Mesodermal cell (in vitro differentiated cells): Measurements from ENCODE around the gene RMI2.
A peak's percentile ranks its signal among the peaks of the same experiment; 100 is the strongest.

Source experiments
- H3K27ac ChIP-seq: 2 replicates; pipeline ENCODE4 v1.7.0; 2013; ENCODE audit warnings: mild to moderate bottlenecking, low read depth, low read length, moderate library complexity; ENCODE audit not compliant: severe bottlenecking
- H3K36me3 ChIP-seq: 2 replicates; pipeline ENCODE4 v1.7.1; 2013; ENCODE audit warnings: mild to moderate bottlenecking, low read length, moderate library complexity; ENCODE audit not compliant: control insufficient read depth, insufficient read depth
- H3K4me1 ChIP-seq: one replicate; pipeline ENCODE4 v1.7.1; 2013; ENCODE audit warnings: mild to moderate bottlenecking, low read length; ENCODE audit not compliant: insufficient read depth, control insufficient read depth, poor library complexity, severe bottlenecking
- H3K4me3 ChIP-seq: 2 replicates; pipeline ENCODE4 v1.7.0; 2013; ENCODE audit warnings: low read length, control low read depth, mild to moderate bottlenecking; ENCODE audit not compliant: insufficient read depth, poor library complexity, severe bottlenecking; ENCODE audit errors: extremely low read depth
- H3K9me3 ChIP-seq: 2 replicates; pipeline ENCODE4 v1.7.1; 2013; ENCODE audit warnings: mild to moderate bottlenecking, low read length, moderate library complexity; ENCODE audit not compliant: control insufficient read depth
- WGBS, 2 experiments: methylation state at CpG; one replicate each; pipeline ENCODE4 v1.1.5; 2013; ENCODE audit warnings: missing lambda C conversion rate in 2 of 2; ENCODE audit not compliant: insufficient coverage in 2 of 2; 5-methylcytosine and 5-hydroxymethylcytosine counted together

Gene RMI2

DNA sequence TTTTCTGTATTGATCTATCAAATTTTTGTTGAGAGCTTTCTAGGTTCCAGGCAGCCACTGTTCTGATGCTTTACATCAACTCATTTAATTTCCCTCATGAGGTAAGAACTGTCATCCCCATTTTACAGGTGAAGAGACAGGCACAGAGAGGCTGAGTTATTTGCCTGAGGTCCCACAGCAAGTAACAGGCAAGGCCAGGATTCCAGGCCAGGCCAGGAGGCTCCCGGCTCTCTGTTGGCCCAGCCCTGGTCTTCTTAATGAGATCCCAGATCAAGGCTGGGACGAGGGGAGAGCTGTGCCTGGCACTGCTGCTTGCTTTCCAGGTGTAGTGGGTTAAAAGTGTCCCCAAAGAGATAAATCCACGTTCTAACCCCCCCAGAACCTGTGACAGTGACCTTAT is 22.4 kb upstream of the RMI2 start:
- H3K4me3 ChIP-seq: no peak overlapping the region
- WGBS, 2 experiments: 100% methylated on average over 1 to 2 of the region's 3 CpGs
- H3K36me3 ChIP-seq: no peaks in the 10 kb centered on the region
- peaks cover 5% of the 10 kb centered on the region for H3K4me1 ChIP-seq
- H3K27ac ChIP-seq: no peak overlapping the region
- peaks cover 5% of the 10 kb centered on the region for H3K9me3 ChIP-seq

DNA sequence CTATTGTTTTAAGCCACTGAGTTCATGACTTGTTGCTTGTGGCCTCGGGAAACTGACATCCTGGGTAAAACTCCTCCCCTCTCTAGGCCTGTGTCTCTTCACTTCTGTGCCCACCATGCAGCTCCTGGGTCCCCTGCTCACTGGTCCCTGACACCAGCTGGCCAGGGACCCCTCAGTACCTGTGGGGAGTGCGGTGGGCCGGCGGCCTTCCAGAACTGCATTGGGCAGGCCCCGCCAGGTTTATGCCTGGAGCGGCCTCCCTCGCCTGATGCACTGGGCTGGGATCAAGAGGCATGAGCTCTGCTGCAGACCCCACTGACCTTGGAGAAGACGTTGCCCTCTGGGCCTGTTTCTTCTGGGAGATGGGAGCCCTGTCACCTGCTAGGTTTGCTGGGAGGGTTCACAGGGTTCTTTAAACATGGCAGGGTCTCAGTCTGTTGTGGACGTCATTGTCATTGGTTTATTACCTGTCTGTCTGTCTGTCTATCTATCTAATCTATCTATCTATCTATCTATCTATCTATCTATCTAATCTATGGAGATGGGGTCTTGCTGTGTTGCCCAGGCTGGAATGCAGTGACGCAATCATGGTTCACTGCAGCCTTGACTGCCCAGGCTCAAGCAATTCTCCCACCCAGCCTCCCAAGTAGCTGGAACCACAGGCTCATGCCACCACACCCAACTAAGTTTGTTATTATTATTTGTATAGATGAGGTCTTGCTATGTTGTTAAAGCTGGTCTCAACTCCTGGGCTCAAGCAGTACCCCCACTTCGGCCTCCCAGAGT is 21.5 kb upstream of the RMI2 start:
- no peak overlapping the region for H3K27ac ChIP-seq
- H3K9me3 ChIP-seq: peaks cover 5% of the 10 kb centered on the region
- H3K36me3 ChIP-seq: no peaks in the 10 kb centered on the region
- peaks cover 9% of the 10 kb centered on the region for H3K4me1 ChIP-seq
- 93 to 100% methylated on average over 6 to 8 of the region's 11 CpGs for WGBS, 2 experiments
- no peak overlapping the region for H3K4me3 ChIP-seq

DNA sequence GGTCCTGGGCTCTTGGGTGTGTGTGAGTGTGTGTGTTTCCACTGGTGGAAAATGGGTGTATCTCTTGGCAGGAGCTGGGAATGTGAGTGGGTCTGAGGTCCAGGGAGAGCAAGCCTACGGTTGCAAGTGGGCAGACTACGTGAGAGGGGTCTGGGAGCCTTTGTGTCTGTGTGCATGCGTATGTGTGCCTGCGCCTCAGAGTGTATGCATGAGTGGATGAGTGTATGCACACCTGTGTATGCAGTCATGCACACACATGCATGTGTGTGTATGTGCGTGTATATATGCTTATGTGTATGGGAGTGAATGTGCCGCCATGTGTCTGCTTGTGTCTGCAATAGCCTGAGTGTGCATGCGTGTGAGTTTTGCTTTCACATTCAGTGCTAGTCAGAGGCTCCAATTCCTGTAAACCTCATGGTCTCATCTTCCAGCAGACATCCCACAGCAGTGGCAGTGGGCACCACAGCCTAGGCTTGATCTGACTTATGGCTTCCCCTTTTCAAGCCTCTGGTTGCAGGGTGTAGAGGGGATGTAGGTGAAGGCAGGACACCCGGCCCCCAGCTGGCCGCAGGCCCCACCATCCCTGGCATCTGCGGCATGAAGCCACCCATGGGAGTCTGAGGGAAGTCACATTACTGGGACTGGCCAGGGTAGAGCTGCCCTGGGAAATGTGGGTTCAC is 19.7 kb upstream of the RMI2 start:
- WGBS, 2 experiments: 87 to 88% methylated on average over 10 of the region's 10 CpGs

DNA sequence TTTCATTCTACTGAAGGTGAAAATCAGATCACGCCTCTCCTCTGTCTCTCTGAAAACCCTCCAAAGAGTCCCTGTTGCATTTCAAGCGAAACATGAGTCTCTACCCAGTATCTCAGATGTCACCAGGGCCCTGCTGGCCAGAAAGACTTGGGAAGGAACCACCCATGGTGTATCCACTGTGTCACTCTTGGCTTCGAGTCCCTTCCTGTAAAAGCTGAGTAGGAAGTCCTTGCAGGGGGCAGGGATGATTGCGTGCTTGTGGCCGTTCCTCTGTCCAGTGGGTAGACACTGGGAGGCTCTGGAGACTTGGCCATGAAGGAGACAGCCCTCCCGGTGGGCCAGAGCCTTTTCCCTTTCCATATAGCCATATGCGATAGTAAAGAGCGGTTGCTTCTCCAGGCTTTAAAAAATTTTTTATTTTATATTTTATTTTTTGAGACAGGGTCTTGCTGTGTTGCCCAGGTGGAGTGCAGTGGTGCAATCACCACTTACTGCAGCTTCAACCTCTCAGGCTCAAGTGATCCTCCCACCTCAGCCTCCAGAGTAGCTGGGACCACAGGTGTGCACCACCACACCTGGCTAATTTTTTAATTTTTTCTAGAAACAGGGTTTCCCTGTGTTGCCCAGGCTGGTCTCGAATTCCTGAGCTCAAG is 19.0 kb upstream of the RMI2 start:
- 88 to 90% methylated on average over 7 of the region's 9 CpGs for WGBS, 2 experiments
- no peak overlapping the region for H3K4me3 ChIP-seq

More for the DNA sequence above, 19.7 kb upstream of the RMI2 start:
- H3K9me3 ChIP-seq: peaks cover 5% of the 10 kb centered on the region
- H3K27ac ChIP-seq: no peak overlapping the region
- peaks cover 16% of the 10 kb centered on the region for H3K4me1 ChIP-seq
- no peak overlapping the region for H3K4me3 ChIP-seq
- no peaks in the 10 kb centered on the region for H3K36me3 ChIP-seq

DNA sequence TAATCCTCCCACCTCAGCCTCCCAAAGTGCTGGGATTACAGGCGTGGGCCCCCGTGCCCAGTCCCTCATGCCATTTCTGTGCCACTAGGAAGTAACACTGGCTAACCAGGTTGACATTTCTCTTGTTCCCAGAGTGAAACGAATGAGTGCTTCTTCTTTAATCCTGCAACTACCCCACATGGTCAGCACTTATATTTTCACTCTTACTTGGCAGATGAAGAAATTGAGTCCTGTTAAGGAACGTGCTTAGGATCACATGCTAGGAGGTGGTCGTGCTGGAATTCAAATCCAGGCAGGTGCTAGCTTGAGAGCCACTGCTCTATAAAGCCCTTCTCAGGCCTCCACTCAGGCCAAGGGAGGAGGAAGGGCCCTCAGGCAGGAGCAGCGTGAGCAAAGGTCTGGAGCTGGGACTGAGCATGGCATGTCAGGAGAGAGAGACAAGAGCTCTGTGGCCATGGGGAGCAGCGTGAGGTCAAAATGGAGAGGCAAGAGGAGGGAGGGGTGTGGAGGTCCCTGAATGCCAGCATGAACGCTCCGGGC is 18.5 kb upstream of the RMI2 start:
- 90 to 95% methylated on average over 5 to 9 of the region's 9 CpGs for WGBS, 2 experiments
- Histone ChIP-seq H3K9me3 (peaks cover 7% of the 10 kb centered on the region), H3K36me3 (no peaks in the 10 kb centered on the region), H3K27ac (no peak overlapping the region), H3K4me1 (peaks cover 16% of the 10 kb centered on the region), H3K4me3 (no peak overlapping the region)

More for the DNA sequence above, 19.0 kb upstream of the RMI2 start:
- no peak overlapping the region for H3K27ac ChIP-seq
- peaks cover 16% of the 10 kb centered on the region for H3K4me1 ChIP-seq
- peaks cover 5% of the 10 kb centered on the region for H3K9me3 ChIP-seq
- no peaks in the 10 kb centered on the region for H3K36me3 ChIP-seq

DNA sequence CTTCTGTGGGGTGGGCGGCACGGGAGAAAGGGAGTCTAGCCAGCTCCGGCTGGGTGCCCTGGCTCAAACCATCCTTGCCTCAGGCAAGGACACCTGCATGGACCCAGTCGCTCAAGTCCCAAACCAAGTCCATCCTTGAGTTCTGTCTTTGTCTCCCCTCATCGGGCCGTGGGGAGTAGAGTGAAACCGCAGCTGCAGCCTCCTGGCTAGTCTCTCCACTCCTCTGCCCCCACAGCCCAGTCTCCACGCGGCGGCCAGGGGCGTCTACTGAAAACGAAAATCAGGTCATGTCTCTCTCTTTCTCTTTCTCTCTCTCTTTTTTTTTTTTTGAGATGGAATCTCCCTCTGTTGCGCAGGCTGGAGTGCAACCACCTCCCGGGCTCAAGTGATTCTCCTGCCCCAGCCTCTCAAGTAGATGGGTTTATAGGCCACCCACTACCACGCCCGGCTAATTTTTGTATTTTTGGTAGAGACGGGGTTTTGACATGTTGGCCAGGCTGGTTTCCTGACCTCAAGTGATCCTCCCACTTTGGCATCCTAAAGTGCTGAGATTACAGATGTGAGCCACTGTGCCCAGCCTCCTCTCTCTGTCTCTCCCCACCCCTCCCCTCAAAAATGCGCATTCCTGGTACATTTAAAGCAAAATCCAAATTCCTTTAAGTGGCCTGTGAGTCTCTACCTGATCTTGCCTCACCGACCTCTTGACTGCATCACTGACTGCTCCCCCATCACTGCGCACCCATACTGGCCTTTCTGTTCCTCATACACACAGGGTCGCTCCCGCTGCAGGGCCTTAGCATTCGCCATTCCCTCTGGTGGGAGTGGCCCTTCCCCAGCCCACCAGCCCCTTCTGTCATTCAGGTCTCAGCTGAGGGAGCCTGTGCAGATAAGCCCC is 17.7 kb upstream of the RMI2 start:
- H3K4me1 ChIP-seq: peaks cover 16% of the 10 kb centered on the region
- no peak overlapping the region for H3K4me3 ChIP-seq
- 83 to 87% methylated on average over 17 to 20 of the region's 23 CpGs for WGBS, 2 experiments
- peaks cover 8% of the 10 kb centered on the region for H3K9me3 ChIP-seq
- peak overlapping the region; percentile 98 for H3K27ac ChIP-seq
- H3K36me3 ChIP-seq: no peaks in the 10 kb centered on the region

DNA sequence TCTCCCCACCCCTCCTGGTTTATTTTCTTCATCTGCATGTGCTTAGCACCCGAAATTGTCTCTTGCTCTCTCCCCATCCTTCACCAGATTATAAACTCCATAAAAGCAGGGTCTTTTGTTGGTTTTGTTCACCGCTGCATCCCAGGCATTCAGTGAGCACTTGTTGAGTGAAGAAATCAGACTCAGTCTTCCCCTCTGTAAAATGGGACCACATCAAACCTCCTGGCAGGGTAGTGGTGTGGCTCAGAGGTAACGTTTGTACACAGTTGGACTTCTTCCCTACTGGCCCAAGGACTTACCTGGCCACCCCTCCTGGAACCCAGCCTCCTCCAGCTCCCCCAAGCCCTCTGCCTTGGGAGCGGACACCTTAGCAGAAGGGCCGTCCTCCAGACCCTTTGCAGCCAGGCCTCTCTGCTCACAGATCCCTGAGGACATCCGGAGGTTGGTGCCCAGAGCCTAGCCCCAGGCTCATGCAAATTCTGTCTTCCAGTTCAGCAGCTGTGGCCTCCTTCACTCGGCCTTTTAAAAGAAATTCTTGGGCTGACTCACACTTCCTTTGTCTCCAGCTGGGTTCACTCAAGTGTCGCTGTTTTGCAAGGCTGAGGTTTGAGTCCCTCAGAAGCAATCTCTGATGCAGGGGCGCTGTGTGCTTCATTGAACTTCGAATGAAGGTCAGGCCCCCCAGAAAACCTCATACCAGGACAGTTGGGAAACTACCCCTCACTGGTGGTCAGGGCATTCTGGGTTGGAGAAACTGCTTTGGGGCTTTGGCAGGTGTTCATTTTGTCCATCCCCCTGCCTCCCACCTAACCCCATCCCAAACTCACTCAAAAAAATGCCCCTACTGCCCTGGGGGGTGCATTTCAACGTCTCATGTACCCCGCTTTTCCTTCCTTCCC is 16.8 kb upstream of the RMI2 start:
- Histone ChIP-seq H3K9me3 (peaks cover 8% of the 10 kb centered on the region), H3K4me3 (peak overlapping the region; percentile 20), H3K36me3 (no peaks in the 10 kb centered on the region), H3K4me1 (peaks cover 16% of the 10 kb centered on the region), H3K27ac (peak overlapping the region; percentile 98)
- WGBS, 2 experiments: 15 to 18% methylated on average over 9 of the region's 12 CpGs

DNA sequence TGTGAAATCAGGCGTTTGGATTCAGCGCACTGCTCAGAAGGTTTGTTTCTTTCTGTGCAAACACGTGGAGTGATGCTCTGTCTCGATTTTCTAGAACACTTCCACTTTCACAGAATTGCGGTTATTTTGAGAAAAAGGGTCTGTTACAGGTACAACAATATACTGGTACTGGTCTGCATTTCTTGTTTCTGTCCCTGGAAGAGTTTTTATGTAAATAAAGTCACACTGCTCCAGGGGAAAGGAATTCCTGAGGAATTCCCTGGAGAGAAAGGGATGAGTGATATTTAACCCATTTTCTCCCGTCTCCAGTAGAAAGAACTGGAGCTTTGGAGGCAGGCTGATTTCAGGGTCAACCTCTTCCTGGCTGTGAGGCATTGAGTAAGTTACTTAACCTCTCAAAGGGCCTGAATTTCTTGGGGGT is 16.2 kb upstream of the RMI2 start:
- no peaks in the 10 kb centered on the region for H3K36me3 ChIP-seq
- 0% methylated on average over 1 to 2 of the region's 6 CpGs for WGBS, 2 experiments
- peaks cover 16% of the 10 kb centered on the region for H3K4me1 ChIP-seq
- peak overlapping the region; percentile 20 for H3K4me3 ChIP-seq
- H3K9me3 ChIP-seq: peaks cover 8% of the 10 kb centered on the region
- peak overlapping the region; percentile 98 for H3K27ac ChIP-seq

DNA sequence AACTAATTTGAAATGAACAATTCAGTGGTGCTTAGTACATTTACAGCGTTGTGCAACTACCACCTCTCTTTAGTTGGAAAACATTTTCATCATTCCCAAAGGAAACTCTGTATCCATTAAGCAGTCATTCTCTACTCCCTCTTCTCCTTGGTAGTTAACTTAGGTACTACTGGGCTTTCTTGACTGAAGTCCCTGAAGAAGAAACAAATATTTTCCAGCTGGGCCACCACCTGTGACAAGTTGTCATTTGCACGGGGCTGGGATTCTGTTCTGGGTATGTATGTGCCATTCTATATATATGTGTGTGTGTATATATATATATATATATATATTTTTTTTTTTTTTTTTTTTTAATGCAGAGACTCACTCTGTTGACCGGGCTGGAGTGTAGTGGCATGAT is 15.4 kb upstream of the RMI2 start:
- Histone ChIP-seq H3K36me3 (no peaks in the 10 kb centered on the region), H3K27ac (peak overlapping the region; percentile 98), H3K9me3 (peaks cover 10% of the 10 kb centered on the region), H3K4me3 (no peak overlapping the region), H3K4me1 (peaks cover 16% of the 10 kb centered on the region)
- WGBS, 2 experiments: 67 to 100% methylated on average over 1 to 2 of the region's 3 CpGs
